GM08714 (cell line): ENCODE results near the gene STT3A.

Source experiments
- H3K4me3 ChIP-seq: fragments of 200-500 bp; sonication (Bioruptor generic); 2 replicates; pipeline ENCODE4 v1.5.1; 2014; ENCODE audit warnings: mild to moderate bottlenecking, low read length, inconsistent platforms
- ZNF274 ChIP-seq: IDR thresholded peaks from 2 replicates; pipeline ENCODE4 v1.6.1; 2012; ENCODE audit warnings: mild to moderate bottlenecking, low read depth, low read length

Gene STT3A

GRCh38 chr11:125578783-125579182 is 13.9 kb upstream of the STT3A start:
- no peak overlapping the region for H3K4me3 ChIP-seq
- TF ChIP-seq ZNF274: no peak

DNA sequence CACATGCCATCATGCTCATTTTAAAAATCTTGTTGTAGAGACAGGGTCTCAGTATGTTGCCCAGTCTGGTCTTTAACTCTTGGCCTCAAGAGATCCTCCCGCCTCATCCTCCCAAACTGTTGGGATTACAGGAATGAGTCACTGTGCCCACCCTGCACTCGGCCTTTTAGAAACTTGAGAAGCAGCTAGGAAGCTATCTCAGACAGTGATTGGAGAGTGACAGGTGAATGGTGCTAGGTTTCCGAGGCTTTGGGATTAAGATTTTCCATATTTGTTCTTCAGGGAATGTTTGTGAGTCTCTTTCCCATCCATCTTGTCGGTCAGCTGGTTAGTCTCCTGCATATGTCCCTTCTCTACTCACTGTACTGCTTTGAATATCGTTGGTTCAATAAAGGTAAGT is 12.8 kb upstream of the STT3A start:
- TF ChIP-seq ZNF274: no peak
- no peak overlapping the region for H3K4me3 ChIP-seq

DNA sequence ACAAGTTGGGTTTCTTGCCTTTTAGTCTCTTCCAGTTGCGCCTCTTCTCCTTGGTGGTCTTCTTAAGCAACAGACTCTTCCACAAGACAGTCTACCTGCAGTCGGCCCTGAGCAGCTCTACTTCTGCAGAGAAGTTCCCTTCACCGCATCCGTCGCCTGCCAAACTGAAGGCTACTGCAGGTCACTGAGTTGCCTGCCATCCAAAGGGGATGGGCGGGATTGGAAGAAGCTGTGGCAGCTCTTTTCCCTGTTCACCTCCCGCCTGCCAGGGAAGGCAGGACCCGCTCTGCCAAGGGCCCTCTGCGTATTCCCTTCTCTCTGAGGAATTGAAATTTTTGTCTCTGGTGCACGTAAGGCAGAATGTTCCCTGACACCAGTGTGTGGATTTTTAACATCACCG is 9.2 kb upstream of the STT3A start:
- H3K4me3 ChIP-seq: no peak overlapping the region
- TF ChIP-seq ZNF274: no peak

- no peak for TF ChIP-seq ZNF274
- no peak overlapping the region for H3K4me3 ChIP-seq
These were observed 7.2 kb upstream of the STT3A start for GRCh38 chr11:125585487-125585886.

GRCh38 chr11:125586623-125587022 is 6.0 kb upstream of the STT3A start:
- H3K4me3 ChIP-seq: no peak overlapping the region
- TF ChIP-seq ZNF274: no peak

DNA sequence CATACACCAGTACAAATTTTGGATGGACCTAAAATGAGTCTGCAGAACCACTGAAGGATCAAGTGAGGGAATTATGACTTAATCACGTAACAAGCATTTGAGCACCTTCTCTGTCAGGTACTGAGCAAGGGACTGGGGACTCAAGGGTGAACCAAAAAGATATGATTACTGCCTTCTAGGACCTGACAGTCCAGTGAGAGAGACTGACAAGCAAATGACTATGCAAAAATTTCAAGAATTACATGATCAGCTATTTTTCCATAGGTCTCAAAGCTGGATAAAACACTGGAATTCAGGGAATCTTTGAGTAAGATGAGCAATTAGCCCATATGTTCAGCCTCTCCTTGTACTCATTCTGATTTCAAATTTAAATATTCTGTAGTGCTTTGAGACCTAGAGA is 5.2 kb upstream of the STT3A start:
- H3K4me3 ChIP-seq: no peak overlapping the region
- TF ChIP-seq ZNF274: no peak

DNA sequence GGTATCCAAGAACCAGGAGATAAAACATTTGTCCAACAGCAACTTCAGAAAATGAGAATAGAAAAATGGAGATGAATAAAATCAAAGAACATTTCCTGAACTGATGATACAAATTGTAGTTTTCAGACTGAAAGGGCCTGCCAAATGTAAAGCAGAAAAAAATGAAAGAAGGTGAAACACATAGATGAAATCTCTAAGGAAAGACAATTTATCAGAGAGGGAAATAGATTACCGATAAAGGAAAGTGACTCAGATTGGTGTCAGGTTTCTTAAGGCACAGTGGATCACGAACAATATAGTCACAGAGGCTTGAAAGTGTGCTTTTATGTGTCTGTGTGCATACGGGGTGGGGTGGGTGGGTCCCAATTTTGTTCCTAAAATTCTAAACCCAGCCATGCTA is 4.1 kb upstream of the STT3A start:
- no peak for TF ChIP-seq ZNF274

DNA sequence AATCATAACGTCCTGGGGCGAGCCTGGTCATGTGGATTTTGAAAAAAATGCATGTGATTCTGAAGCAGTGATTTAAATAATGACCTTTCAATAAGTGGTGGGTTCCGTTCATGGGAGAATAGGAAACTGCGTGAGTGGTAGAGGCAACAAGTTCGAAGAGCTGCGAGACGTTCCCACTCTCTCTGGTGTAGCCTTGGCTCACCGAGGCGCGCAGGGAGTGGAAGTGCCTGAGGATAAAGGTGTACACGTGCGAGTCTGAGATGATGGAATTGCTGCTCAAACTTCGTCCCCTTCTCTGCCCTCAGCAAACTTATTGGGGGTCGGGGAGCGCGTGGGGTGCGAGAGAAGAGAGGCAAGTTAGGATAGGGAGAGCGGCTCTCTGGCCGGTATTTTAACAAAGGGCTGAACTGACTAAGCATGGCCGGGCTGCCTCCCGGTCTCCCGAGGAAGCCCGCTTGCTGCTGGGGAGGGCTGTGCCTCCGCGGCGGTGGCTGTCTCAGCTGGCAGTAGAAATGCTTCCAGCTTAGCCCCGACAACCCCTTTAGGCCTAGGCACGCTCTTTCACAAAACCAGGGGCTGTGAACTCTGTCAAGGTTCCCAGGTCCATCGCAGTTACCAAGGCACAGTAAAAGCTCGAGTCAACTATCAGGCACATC is 875 bp upstream of the STT3A start:
- TF ChIP-seq ZNF274: no peak
- peak overlapping the region; percentile 84 for H3K4me3 ChIP-seq

More for the DNA sequence above, 4.1 kb upstream of the STT3A start:
- H3K4me3 ChIP-seq: no peak overlapping the region

DNA sequence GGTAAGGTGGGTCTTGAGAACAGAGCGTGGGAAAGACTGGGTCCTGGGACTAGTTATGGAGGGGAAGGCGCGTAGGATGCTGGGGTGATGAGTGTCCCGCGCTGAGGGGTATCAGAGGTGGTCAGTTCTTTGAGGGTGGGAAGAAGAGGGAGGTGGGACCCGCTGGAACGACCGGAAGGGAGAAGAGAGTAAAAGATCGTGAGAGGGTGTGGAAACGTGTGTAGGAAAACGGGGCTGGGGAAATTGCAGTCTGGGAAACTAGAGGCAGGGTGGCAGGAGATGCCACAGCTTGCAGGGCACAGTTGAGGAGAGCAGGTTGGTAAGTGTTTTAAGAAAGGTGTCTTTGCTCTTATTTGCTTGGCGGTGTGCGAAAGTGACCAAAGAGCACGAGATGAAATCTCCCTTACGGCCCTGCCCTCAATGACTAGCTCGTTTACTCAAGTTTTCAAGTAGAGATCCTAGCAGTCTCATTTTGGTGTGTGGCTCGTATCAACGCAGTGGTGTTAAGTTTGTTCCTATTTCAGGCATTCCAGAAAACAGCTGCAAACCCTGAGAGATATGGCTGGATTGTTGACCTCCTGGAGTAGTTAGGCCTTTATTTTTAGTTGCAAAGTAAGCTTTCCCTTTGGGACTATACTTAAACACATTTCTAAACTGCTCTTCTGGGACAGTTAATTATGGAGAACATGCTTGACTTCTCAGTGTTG is 615 bp downstream of the STT3A start:
- TF ChIP-seq ZNF274: no peak

DNA sequence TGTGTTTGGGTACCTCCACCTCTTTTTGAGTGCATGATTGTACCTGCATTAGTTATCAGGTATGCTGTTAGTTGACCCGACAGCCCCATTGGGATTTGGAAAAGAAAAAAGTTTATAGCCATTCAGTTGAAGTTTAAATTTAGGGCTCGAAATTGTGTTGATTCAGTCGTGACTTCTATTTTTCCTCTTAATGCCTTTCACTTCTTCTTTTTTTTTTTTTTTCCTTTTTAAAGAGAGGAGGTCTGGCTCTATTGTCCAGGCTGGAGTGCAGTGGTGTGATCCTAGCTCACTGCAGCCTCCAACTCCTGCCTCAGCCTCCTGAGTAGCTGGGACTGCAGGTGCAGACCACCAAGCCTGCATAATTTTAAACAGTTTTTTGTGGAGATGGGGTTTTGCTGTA is 2.3 kb downstream of the STT3A start:
- no peak for TF ChIP-seq ZNF274

More for the DNA sequence above, 615 bp downstream of the STT3A start:
- peak overlapping the region; percentile 88 for H3K4me3 ChIP-seq

DNA sequence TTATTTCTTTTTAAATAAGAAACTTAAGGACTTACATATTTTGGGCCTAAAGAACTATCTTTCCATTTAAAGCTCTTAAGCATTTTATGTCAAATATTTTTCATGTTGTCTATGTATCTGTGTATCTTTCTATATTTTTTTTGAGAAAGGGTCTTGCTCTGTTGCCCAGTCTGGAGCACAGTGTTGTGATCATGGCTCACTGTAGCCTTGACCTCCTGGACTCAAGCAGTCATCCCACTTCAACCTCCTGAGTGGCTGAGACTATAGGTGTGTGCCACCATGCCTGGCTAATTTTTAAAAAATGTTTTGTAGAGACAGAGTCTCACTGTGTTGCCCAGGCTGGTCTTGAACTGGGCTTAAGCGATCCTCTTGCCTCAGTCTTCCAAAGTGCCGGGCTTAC is 8.0 kb downstream of the STT3A start:
- no peak overlapping the region for H3K4me3 ChIP-seq
- TF ChIP-seq ZNF274: no peak

More for the DNA sequence above, 2.3 kb downstream of the STT3A start:
- H3K4me3 ChIP-seq: no peak overlapping the region

GRCh38 chr11:125603207-125603606 is 10.6 kb downstream of the STT3A start:
- H3K4me3 ChIP-seq: no peak overlapping the region
- no peak for TF ChIP-seq ZNF274

DNA sequence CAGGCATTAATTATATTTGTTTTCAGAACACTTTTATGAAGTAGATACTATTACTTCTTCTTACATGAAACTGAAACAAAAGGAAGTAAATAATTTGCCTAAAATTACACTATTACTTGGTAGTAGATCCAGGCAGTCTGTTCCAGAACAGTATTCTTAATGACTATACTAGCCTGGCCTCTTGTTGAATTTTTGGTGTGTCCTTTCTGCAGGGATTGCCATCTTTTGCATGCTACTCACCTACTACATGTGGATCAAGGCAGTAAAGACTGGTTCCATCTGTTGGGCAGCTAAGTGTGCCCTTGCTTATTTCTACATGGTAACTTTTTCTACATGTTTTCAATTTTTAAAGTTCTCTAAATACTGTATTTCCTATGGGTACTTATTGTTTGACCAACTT is 12.8 kb downstream of the STT3A start:
- TF ChIP-seq ZNF274: no peak
- no peak overlapping the region for H3K4me3 ChIP-seq

- TF ChIP-seq ZNF274: no peak
- H3K4me3 ChIP-seq: no peak overlapping the region
These were observed 16.9 kb downstream of the STT3A start for GRCh38 chr11:125609545-125609944.

DNA sequence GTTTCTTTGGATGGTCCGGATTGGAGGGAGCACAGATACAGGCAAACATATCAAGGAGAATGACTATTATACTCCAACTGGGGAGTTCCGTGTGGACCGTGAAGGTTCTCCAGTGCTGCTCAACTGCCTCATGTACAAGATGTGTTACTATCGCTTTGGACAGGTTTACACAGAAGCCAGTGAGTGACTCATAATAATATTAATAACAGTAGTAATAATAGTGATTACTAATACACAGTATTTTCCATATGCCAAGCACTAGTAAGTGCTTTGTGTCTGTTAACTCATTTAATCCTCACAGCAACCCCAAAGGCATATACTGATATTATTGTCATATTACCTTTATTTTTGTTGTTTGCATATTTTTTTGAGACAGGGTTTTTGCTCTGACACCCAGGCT is 25.7 kb downstream of the STT3A start:
- no peak overlapping the region for H3K4me3 ChIP-seq
- no peak for TF ChIP-seq ZNF274

- TF ChIP-seq ZNF274: no peak
These were observed 29.3 kb downstream of the STT3A start for GRCh38 chr11:125621995-125622394.

GRCh38 chr11:125623064-125623463 is 30.4 kb downstream of the STT3A start:
- no peak overlapping the region for H3K4me3 ChIP-seq
- no peak for TF ChIP-seq ZNF274

More at GRCh38 chr11:125621995-125622394, 29.3 kb downstream of the STT3A start:
- H3K4me3 ChIP-seq: no peak overlapping the region
